ENCODE measurements around the gene KCNG2.

GRCh38 chr18:79828258-79828657 lies 30.5 kb downstream of the KCNG2 start:
- no peak for TF ChIP-seq CTCF (tag by site-specific recombination; IDR thresholded peaks at IDR 0.05)
- no peak for TF ChIP-seq ZNF19 (tag by site-specific recombination; IDR thresholded peaks at IDR 0.05; ENCODE audit: low read depth)
- TF ChIP-seq ZNF266 (tag by site-specific recombination; IDR thresholded peaks at IDR 0.05; ENCODE audit: low read depth): no peak
- TF ChIP-seq ZNF48 (tag by site-specific recombination; IDR thresholded peaks at IDR 0.05): no peak
- no peak for TF ChIP-seq ZNF423 (tag by site-specific recombination; IDR thresholded peaks at IDR 0.05)
- no peak for TF ChIP-seq ZNF223 (tag by site-specific recombination; IDR thresholded peaks at IDR 0.05)
- TF ChIP-seq ZNF521 (tag by site-specific recombination; IDR thresholded peaks at IDR 0.05): no peak
- TF ChIP-seq PATZ1 (tag by site-specific recombination; IDR thresholded peaks at IDR 0.05): no peak
- no peak for TF ChIP-seq ZIC2 (tag by site-specific recombination; IDR thresholded peaks at IDR 0.05)
- TF ChIP-seq ZNF558 (tag by site-specific recombination; IDR thresholded peaks at IDR 0.05): no peak
